Measurements from ENCODE around the gene NKRF.
A peak's percentile ranks its signal among the peaks of the same experiment; 100 is the strongest.

DNA sequence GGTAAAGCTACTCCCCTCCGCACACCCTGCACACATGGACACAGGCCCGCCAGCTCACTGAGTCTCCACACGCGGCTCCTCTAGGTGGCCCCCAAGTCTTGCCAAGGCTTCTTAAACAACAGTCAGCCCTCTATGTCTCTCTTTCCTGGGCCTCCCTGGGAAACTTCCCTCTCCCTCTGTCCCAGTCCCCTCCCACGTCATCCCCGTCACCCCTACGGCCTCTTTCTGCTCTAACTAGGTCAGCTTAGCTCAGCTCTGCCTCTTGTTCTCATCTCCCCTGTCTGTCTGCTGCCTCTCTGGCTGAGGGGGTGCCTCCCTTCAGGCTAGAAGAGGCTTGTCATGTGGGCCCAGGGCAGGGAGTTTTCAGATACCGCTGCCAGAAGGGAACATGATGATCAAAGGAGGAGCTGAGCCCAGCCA, 47.9 kb upstream of the NKRF start:
- peak in 1 of 2 donors; percentile 34 for TF ChIP-seq POLR2A (IDR thresholded peaks at IDR 0.05)
- TF ChIP-seq CTCF (IDR thresholded peaks at IDR 0.05) = peak in 4 of 6 experiments; percentile 5 to 40 (median 14)
